ENCODE results near the gene NBPF1. TPM values are rescaled to one million over a fixed set of nuclear protein-coding genes. Genes with fewer than 3 reads are reported as not detected.
"Not testable (repeated sequence)": the region's sequence is repeated elsewhere in the genome, so short reads cannot be mapped to it uniquely, and the experiment has no call there.

Gene NBPF1
- total RNA-seq, 1 donor from 2014 or later = 100 TPM

GRCh38 chr1:16630661-16631247, 17.4 kb upstream of the NBPF1 start:
- Mint-ChIP-seq H3K4me3 (ENCODE audit: low read depth) (no peak overlapping the region), H3K27ac (no peak overlapping the region), H3K4me1 (ENCODE audit: low read depth) (no peaks in the 10 kb centered on the region), H3K27me3 (no peaks in the 10 kb centered on the region), H3K36me3 (ENCODE audit: insufficient read depth) (peaks cover 47% of the 10 kb centered on the region), H3K9me3 (ENCODE audit: low read depth) (no peaks in the 10 kb centered on the region)
- TF ChIP-seq CTCF (IDR thresholded peaks at IDR 0.05; ENCODE audit: unreplicated experiment) = no peak
- no peak for DNase-seq (ENCODE audit: low spot score, unreplicated experiment)

- Mint-ChIP-seq H3K27ac (peak overlapping the region; percentile 19), H3K36me3 (ENCODE audit: insufficient read depth) (peaks cover 46% of the 10 kb centered on the region)
- not testable (repeated sequence) for H3K4me3 Mint-ChIP-seq (ENCODE audit: low read depth); H3K9me3 Mint-ChIP-seq (ENCODE audit: low read depth); H3K27me3 Mint-ChIP-seq; DNase-seq (ENCODE audit: low spot score, unreplicated experiment); H3K4me1 Mint-ChIP-seq (ENCODE audit: low read depth)
Measured at GRCh38 chr1:16629916-16630530, 16.7 kb upstream of the NBPF1 start.

GRCh38 chr1:16628361-16629111, 15.2 kb upstream of the NBPF1 start:
- no peaks in the 10 kb centered on the region for H3K9me3 Mint-ChIP-seq (ENCODE audit: low read depth)
- H3K27ac Mint-ChIP-seq = peak overlapping the region; percentile 9
- DNase-seq (ENCODE audit: low spot score, unreplicated experiment) = no peak
- H3K4me3 Mint-ChIP-seq (ENCODE audit: low read depth) = no peak overlapping the region
- no peak for TF ChIP-seq CTCF (IDR thresholded peaks at IDR 0.05; ENCODE audit: unreplicated experiment)
- H3K4me1 Mint-ChIP-seq (ENCODE audit: low read depth) = no peaks in the 10 kb centered on the region
- peaks cover 39% of the 10 kb centered on the region for H3K36me3 Mint-ChIP-seq (ENCODE audit: insufficient read depth)
- no peaks in the 10 kb centered on the region for H3K27me3 Mint-ChIP-seq

GRCh38 chr1:16626409-16626983, 13.1 kb upstream of the NBPF1 start:
- not testable (repeated sequence) for DNase-seq (ENCODE audit: low spot score, unreplicated experiment); H3K27ac Mint-ChIP-seq; H3K27me3 Mint-ChIP-seq; H3K4me3 Mint-ChIP-seq (ENCODE audit: low read depth); H3K9me3 Mint-ChIP-seq (ENCODE audit: low read depth); H3K4me1 Mint-ChIP-seq (ENCODE audit: low read depth)
- peaks cover 32% of the 10 kb centered on the region for H3K36me3 Mint-ChIP-seq (ENCODE audit: insufficient read depth)

- peaks cover 31% of the 10 kb centered on the region for H3K36me3 Mint-ChIP-seq (ENCODE audit: insufficient read depth)
- H3K9me3 Mint-ChIP-seq (ENCODE audit: low read depth) = no peaks in the 10 kb centered on the region
Measured at GRCh38 chr1:16625497-16626408, 12.4 kb upstream of the NBPF1 start.

GRCh38 chr1:16623812-16624719, 10.7 kb upstream of the NBPF1 start:
- H3K36me3 Mint-ChIP-seq (ENCODE audit: insufficient read depth) = peaks cover 18% of the 10 kb centered on the region
- not testable (repeated sequence) for DNase-seq (ENCODE audit: low spot score, unreplicated experiment); H3K4me3 Mint-ChIP-seq (ENCODE audit: low read depth); H3K27ac Mint-ChIP-seq; H3K9me3 Mint-ChIP-seq (ENCODE audit: low read depth); H3K27me3 Mint-ChIP-seq; H3K4me1 Mint-ChIP-seq (ENCODE audit: low read depth)

More at GRCh38 chr1:16625497-16626408, 12.4 kb upstream of the NBPF1 start:
- Mint-ChIP-seq H3K27ac (no peak overlapping the region), H3K27me3 (no peaks in the 10 kb centered on the region), H3K4me1 (ENCODE audit: low read depth) (no peaks in the 10 kb centered on the region), H3K4me3 (ENCODE audit: low read depth) (no peak overlapping the region)
- TF ChIP-seq CTCF (IDR thresholded peaks at IDR 0.05; ENCODE audit: unreplicated experiment) = no peak
- DNase-seq (ENCODE audit: low spot score, unreplicated experiment) = no peak

GRCh38 chr1:16623337-16623736, 10.0 kb upstream of the NBPF1 start:
- not testable (repeated sequence) for DNase-seq (ENCODE audit: low spot score, unreplicated experiment); H3K4me1 Mint-ChIP-seq (ENCODE audit: low read depth); H3K4me3 Mint-ChIP-seq (ENCODE audit: low read depth); H3K9me3 Mint-ChIP-seq (ENCODE audit: low read depth); H3K27ac Mint-ChIP-seq; H3K27me3 Mint-ChIP-seq
- peaks cover 13% of the 10 kb centered on the region for H3K36me3 Mint-ChIP-seq (ENCODE audit: insufficient read depth)

- not testable (repeated sequence) for H3K36me3 Mint-ChIP-seq (ENCODE audit: insufficient read depth); H3K4me3 Mint-ChIP-seq (ENCODE audit: low read depth); H3K27ac Mint-ChIP-seq; DNase-seq (ENCODE audit: low spot score, unreplicated experiment); H3K27me3 Mint-ChIP-seq; H3K4me1 Mint-ChIP-seq (ENCODE audit: low read depth); H3K9me3 Mint-ChIP-seq (ENCODE audit: low read depth)
Measured at GRCh38 chr1:16621681-16622315, 8.4 kb upstream of the NBPF1 start.
